Breast epithelium (tissue), 3 donors: ENCODE results near the gene CLUH.

Experiments
- CTCF ChIP-seq, 3 donors: fragments of 450-650 bp; IDR thresholded peaks; one replicate each; pipeline ENCODE4 v1.5.1; 2016 to 2017; ENCODE audit warnings: antibody characterized with exemption in 3 of 3, mild to moderate bottlenecking in 3 of 3, moderate library complexity in 3 of 3
- POLR2A ChIP-seq: fragments of 450-650 bp; IDR thresholded peaks from one replicate; pipeline ENCODE4 v1.6.1; 2016; ENCODE audit warnings: antibody characterized with exemption, mild to moderate bottlenecking, moderate library complexity
- POLR2AphosphoS5 ChIP-seq, 3 donors: sonication (generic); formaldehyde crosslinking; IDR thresholded peaks; one replicate each; pipeline ENCODE4 v1.6.1; 2017; ENCODE audit warnings: antibody characterized with exemption in 3 of 3

- TF ChIP-seq CTCF (IDR thresholded peaks at IDR 0.05): no peak
- no peak for TF ChIP-seq POLR2AphosphoS5 (IDR thresholded peaks at IDR 0.05)
- TF ChIP-seq POLR2A: no peak
Measured at GRCh38 chr17:2736956-2737355, 25.4 kb upstream of the CLUH start.
